ENCODE results near the gene UCP2.

UCP2 gene

DNA sequence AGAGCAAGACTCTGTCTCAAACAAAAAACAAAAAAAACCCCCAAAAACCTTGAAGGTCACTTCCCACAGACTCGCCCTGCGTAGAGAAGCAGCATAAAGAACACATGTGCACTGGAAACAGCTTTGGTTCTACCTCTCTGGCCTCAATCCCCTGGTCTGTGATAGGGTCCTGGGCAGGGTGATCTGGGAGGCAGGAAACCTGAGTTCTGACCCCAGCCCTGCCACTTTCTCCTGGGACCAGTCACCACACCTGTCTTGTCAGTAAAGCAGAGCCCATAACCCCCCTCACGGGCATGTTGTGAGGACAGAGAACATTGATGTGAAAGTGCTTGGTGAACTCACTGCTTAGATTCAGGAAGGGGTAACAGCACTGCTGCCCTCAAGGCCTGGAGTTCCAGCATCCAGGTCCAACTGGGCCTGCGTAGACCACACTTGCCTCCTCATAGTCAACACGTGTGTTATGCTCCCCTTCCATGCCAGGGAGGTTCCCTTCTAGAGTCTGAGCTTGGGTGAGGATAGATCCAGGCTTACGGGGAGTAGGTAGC, 11.4 kb downstream of the UCP2 start:
- DNase-seq (ENCODE audit: low read depth), result no peak

DNA sequence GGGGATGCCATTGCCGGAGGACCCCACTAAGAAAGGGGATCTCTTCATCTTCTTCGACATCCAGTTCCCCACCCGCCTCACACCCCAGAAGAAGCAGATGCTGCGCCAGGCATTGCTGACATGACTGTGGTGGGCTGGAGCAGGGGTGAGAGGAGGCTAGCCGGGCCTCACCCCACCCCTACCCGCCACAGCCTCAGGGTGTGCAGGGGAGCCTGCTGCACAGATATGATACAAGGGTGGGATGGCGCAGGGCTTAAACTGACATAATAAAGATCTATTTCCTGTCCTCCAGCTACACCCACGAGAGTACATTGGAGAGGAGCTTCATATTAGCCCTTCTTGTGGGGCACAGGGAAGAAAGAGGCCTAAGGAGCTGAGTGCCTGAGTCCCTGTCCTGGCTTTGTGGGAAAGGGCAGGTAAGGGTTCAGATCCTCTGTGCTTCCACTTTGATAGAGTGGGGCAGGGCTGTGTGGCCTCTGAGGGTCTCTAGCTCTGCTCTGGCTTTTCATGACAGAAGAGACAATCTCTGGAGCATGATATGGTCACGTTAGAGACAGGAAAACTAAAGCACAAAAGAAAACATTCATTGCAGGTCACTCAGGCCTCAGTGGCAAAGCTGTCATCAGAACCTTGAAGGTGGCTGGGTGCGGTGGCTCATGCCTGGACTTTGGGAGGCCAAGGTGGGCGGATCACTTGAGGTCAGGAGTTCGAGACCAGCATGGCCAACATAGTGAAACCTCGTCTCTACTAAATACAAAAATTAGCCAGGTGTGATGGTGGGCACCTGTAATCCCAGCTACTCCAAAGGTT, 12.4 kb downstream of the UCP2 start:
- DNase-seq (ENCODE audit: low read depth), result no peak

DNA sequence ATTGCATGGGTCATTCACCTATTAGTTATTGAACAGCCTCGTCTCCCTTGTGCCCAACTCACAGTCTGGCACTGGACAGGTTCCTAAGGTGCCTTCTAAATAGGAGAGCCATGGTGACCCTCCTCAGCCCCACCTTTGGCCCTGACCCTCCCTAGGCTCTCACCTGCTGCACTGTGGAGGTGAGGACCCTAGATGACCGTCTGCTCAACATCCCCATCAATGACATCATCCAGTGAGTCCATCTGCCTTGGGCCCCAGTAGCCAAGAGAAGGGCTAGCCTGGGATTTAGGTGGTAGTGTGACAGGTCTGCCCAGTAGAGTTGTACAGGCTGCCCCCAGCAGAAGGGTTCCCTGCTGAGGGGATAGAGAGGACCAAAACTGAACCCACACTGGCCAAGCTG, 13.6 kb downstream of the UCP2 start:
- no peak for DNase-seq (ENCODE audit: low read depth)

DNA sequence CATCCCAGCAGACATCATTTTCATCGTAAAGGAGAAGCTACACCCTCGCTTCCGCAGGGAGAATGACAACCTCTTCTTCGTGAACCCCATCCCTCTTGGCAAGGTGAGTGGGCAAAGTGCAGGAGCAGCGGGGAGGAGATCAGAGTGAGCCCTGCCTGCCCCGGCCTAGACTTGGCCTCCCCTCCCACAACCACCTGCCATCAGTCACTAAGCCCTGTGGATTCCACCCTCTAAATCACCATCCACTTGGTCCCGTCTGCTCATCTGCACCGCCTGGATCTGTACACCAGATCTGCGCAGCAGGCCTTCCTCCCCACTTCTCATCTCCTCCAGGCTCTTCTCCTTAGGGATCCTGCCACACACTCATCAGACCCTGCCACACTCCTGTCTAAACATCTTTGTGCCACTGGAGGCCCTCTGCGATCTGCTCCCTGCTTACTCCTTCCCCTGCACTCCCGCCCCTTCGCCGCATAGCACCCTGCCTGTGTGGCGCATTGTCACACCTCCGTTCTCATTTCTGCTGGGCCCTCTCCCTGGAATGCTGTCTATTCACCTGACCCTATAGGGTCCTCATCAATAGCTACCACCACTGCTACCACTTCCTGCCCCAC, 14.2 kb downstream of the UCP2 start:
- no peak for DNase-seq (ENCODE audit: low read depth)

DNA sequence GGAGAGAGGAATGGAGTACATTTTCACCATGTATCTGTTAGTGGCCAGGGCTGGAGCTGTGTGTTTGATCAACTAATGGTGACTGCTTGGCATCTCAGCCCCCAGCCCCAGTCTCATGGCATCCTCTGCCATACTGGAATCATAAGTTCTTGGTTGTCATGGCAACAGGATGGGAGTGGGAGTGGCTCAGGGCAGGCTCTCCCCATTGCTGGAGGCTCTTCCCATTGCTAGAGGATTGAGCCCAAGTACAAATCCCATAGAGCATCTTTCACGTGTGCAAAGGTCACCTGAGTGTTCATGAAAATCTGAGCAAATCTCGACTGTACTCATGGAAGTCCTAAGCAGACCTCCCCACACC, 16.9 kb downstream of the UCP2 start:
- DNase-seq (ENCODE audit: low read depth), result no peak

DNA sequence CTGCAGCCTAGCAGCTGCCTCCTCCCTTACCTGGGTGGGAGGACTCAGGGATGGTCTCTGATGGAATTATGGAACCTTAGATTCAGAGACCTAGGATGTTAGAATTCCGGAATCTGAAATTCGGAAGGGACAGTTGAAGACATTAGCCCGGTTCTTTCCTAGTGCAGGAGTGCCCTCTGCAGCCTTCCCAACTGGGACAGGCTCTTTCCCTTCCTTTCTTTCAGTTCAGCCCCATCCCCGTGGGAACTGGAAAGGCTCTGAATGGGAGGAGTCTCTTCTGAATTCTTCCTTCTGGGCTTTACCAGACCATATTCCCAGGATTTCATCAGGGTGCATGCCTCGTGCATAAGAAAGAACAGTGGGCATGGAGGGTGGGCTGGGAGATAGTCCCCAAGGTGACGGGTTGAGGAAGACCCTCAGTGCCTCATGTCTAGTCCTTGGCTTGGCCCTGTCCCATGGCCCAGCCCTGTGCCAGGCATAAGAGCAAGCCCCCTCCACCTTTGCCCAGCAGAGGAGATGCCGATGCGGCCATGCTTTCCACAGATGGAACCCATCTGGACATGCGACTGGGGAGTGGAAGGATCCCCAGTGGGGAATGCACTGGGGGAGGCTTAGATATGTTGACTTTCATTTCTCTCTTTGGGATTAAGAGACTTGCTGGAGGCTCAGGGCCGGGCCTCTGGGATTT, 17.4 kb downstream of the UCP2 start:
- no peak for DNase-seq (ENCODE audit: low read depth)

DNA sequence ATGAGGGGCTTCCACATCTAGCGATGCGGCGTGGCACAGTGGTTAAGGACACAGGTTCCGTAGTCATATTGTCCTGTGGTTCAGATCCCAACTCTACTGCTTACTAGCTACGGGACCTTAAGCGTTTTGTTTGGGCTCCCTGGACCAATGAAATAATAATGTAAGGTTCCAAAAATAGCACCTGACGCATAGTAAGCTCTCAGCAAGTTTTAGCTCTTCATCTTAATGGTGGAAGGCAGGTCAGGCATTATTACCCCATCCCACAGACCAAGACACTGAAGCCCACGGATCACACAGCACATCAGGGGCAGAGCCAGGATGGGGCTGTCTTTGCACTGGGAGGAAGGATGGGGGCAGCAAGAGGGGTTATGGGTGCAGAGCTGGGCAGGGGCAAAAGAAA, 18.8 kb downstream of the UCP2 start:
- DNase-seq (ENCODE audit: low read depth), result no peak

DNA sequence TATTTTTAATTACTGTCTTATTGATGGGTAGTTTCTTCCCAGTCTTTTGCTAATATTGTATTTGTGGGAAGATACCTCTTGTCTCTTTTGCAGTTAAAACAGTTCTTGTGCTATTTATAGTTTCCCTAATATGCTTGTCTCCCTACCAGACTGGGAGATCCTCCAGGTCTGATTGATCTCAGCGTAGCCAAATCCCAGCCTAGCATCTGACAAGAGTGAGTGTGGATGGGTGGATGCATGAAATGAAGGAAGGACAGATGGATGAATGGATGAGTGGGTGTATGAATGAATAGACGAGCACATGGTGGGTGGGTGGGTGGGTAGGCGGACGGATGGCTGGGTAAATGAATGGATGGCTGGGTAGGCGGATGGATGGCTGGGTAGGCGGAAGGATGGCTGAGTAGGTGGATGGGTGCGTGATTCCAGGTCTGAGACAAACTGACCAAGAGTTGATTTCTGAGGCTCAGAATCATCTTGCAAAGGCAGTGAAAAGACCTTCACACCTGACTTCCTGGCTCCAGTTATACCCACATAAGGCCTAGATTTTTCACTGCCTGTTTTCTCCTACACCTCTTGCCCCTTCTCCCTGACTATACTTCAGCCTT, 20.4 kb downstream of the UCP2 start:
- DNase-seq (ENCODE audit: low read depth), result no peak

DNA sequence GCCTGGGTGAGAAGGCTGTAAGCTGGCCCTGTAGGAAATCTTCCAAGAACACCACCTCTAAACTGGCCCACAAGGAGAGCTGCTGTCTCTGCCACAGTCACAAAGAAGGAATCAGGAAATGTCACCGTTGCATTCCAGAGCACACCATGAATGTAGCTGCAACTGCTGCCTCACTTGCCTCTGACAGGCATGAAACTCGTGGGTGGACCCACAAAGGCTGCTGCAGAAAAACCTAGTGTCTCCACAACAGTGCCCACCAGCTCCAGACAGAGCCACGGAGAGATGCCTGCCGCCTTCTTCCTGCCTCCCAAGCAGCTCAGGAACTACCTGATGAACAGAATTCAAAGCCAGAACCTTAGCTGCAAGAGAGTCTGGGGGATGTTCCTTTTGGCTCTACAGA, 21.3 kb downstream of the UCP2 start:
- no peak for DNase-seq (ENCODE audit: low read depth)

DNA sequence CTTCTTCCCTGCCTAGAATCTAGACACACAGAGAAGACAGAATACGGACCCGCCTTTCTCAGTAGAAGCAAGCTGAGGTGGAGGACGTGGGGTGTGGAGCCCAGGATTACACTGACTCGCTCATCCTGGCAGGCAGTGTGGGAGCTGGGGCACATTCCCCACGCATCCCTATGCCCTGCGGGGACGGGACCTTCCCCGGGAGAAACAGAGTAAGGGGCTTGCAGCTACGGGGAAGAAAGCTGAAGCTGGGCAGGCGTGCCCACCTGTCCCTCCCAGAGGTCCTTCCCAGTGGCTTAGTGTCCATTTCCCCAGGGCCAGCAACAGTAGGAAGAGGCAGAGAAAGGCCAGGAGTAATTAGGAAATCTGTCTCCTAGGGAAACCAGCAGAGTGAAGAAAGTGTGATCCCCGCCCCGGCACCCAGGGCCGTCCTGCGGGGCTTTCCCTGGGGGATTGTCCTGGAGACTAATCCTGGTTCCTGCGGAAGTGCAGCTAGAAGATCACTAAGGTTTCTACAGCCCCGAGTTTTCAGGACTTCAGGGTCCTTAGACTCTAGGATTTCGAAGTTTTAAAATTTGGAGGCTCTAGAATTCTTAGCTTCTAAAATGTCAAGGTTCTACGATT, 24.0 kb downstream of the UCP2 start:
- no peak for DNase-seq (ENCODE audit: low read depth)

DNA sequence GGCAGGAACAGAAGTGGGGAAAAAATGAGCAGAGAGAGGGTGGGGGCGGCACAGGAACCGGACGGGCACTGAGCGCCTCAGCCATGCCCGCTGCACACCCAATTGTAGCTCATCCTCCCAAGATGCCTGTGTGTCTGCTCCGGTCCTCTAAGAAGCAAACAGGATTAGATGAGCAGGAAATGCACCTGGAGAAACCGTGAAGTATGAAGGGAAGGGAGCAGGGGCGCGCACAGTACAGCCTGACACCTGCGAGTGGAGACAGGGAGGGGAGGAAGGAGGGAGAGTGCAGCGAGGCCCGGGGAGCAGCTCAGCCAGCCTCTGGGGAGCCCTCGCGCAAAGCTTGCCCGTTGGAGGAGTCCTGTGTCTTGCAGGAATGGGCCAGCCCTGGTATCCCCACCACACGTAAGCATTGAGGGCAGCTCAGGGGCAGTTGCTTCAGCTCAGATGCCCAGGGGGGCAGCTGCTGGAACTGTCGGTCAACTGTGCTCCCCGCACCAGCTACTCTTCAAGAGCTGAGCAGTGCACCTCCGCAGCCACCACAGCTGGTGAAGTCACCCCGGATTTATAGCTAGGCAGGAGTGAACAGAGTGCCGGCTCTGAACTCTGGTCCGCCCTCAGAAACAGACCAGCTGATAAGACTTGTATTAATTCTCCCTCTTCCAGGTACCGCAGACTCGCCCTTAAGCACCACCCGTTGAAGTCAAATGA, 24.8 kb downstream of the UCP2 start:
- no peak for DNase-seq (ENCODE audit: low read depth)

DNA sequence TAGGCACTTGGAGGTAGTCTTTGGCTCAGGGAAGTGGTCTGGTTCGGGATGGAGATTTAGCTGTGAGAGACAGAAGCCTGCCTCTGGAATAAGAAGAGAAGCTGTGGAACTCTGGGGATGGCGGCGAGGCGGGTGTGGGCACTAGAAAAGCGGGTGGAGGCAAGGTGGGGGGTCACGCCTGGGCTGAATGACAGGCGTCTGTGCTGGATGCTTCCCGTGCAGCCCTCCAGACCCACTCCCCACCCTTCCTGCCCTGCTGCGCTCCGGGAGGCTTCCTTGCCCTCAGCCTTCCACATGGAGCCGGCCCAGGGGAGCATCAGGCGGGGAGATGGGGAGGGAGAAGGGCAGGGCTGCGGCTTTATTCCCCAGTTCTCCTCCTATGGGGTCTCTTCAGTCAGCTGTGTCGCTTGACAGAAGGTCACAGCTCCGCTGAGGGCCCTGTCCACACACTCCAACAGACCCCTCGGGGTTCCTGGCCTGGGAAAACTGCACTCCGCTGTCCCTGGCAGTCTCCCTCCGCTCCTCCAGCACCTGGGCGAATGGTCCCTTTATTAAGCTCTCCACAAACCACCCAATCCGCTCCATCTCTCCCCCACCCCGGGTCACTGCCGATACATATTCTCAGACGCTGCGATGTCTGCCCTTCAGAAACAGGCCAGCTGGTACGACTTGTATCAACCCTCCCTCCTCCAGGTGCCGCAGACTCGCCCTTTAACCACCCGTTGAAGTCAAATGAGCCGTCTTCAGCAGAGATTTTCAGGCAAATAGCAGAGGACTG, 25.6 kb downstream of the UCP2 start:
- no peak for DNase-seq (ENCODE audit: low read depth)

DNA sequence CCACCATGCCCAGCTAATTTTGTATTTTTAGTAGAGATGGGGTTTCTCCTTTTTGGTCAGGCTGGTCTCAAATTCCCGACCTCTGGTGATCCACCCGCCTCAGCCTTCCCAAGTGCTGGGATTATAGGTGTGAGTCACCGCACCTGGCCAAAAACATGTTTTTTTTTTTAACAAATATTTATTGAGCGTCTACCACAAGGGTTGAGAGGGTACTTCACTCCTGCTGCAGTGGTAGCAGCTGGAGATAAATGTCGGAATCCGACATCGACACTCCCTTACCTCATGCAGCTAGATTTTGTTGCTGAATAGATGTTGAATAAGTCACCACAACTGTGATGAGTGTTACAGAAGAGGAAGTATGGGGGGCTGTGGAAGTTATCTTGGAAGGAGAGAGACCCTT, 30.8 kb downstream of the UCP2 start:
- no peak for DNase-seq (ENCODE audit: low read depth)

DNA sequence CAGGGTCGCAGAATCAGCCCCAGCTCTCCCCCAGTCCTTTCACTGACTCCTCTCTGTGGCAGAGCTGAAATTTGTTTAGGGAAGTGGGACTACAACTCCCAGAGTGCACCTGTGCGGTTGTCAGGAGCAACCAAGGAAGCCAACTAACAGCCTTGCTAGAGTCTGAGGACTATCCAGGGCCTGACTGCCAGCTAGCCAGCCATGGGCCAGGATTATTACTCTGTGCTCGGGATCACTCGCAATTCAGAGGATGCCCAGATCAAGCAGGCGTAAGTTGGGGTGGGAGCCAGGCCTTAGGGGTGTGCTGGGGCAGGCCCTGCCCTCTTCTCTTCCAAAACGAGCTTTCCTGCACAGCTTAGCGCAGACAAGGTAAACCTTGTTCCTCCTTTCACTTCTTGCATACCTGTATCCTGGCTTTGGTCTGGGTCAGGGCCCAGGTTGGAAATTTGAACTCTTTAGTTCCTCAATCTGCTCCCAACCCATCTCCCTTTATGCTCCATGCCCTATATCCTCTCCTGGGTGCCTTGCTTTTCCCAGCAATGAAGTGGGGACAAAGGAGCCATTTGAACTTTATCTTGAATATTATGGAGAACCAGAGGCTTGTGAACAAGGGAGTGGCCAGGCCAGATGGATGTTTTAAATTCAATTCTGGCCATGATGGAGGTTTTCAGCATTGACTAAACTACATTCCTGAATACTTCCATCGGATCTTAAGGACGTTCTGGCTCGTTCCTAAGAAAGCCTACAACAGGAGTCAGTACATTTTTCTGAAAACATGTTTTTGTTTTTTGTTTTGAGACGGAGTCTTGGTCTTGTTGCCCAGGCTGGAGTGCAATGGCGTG, 31.6 kb downstream of the UCP2 start, which contains the start of gene DNAJB13:
TSS of gene DNAJB13 (plus strand) at position 158 of the 842 bp plus-strand sequence. CDS start at position 202, 44 bp downstream.
- DNase-seq (ENCODE audit: low read depth), result no peak

DNA sequence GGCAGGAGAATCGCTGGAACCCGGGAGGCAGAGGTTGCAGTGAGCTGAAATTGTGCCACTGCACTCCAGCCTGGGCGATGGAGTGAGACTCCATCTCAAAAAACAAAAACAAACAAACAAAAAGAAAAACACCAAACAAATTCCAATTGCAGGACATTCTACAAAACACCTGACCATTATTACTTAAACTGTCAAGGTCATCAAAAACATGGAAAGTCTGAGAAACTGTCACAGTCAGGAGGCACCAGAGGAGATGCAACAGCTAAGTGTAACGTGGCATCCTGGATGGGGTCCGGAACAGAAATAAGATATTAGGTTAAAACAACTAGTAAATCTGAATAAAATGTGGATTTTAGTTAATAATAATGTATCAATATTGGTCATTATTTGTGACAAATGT, 32.7 kb downstream of the UCP2 start:
- no peak for DNase-seq (ENCODE audit: low read depth)

DNA sequence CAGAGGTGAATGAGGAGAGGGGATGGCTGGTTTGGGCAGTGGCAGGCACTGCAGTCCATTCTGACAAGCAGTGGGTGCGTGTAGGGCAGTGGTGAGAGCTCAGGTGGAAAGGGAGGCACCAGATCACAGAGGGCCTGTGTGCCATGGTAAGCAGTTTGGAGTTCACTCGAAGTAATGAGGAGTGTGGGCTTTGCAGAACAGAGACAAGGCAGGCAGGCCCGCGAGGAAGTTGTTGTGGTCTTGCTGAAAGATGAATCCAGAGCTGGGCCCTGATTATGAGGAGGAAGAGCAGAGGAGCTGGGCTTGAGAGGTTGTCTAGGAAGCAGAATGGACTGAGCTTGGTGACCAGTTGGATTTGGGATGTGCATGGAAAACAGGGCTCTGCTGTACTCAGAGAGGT, 33.4 kb downstream of the UCP2 start:
- no peak for DNase-seq (ENCODE audit: low read depth)

DNA sequence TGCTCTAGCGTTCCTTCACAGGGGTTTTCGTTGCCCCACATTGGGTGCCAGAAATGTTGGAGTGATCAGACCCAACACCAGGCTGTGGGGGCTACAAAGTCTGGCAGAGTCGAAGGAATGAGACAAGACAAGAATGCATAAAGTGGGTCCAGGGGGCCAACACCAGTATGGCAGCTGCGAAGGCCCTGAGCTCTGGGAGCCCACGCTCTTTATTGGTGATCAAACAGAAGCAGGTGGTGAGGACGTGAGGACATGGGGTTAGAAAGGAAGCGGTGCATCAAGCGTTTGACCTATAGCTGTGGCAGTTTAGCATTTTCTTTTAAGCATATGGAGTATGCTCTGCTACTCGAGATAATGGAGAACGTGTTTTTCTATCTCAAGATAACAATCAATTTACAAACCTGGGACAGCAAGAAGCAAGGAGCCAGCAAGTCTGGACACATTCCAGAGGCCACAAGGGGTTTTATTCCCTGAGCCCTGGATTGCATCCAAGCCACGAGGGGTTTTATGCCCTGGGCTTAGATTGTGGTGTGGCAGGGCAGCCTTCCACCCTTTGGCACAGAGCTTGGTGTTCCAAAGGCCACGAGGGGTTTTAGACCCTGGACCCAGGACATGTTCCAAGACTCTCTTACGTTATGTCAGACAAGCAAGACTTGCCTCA, 35.7 kb downstream of the UCP2 start:
- no peak for DNase-seq (ENCODE audit: low read depth)

DNA sequence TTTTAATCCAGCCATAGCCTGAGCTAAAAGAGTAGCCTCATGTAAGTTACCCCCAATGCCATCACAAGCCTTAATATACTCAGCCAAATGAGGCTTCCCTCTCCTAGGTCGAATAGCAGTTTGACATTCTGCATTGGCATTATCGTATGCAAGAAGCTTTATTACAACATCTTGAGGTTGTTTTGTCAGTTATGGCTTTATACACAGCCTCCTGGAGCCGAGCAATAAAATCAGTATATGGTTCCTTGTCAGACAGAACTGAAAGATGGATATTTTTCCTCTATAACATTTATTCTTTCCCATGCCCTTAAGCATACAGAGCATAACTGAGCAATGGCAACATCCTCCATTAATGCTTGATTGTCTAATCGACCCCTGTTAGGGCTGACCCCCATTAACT, 37.2 kb downstream of the UCP2 start:
- DNase-seq (ENCODE audit: low read depth), result no peak

DNA sequence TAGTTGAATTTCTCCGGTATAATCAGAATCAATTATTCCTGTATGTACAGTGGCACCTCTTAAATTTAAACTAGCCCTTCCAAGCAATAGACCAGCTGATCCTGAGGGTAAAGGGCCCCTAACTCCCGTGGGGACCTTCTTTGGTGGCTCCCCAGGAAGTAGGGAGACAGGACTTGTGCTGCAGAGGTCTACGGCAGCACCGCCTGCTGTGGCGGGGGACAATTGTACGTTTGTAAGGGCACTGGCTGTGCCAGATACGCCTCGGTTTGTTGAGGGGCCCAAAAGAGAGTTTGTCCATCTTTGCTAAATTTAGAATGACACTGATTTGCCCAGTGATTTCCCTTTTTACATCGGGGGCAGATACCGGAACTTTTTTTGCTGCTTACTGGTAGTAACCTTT, 37.7 kb downstream of the UCP2 start:
- DNase-seq (ENCODE audit: low read depth), result no peak

All from activated T-cell treated with anti-CD3 and anti-CD28 coated beads for 24 hours (primary cell).